Measurements from ENCODE around the gene MEIOB.

GRCh38 chr16:1818204-1818872 is 53.6 kb downstream of the MEIOB start:
- no peak for TF ChIP-seq CTCF (IDR thresholded peaks at IDR 0.05)
- no peak for TF ChIP-seq JUN (CRISPR knock-in tag; IDR thresholded peaks at IDR 0.05)
- TF ChIP-seq, protein P1, sequence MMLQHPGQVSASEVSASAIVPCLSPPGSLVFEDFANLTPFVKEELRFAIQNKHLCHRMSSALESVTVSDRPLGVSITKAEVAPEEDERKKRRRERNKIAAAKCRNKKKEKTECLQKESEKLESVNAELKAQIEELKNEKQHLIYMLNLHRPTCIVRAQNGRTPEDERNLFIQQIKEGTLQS (CRISPR knock-in tag; conservative IDR thresholded peaks at IDR 0.05) = no peak
- TF ChIP-seq ZNF263 (CRISPR knock-in tag; IDR thresholded peaks at IDR 0.05; ENCODE audit: low read depth) = no peak
- TF ChIP-seq CREM (CRISPR knock-in tag; IDR thresholded peaks at IDR 0.05) = no peak
